Measurements from ENCODE around the gene ARHGAP26. TPM values are rescaled to one million over a fixed set of nuclear protein-coding genes. Genes with fewer than 3 reads are reported as not detected.
A peak's percentile ranks its signal among the peaks of the same experiment; 100 is the strongest.

The ARHGAP26 gene
- total RNA-seq, 6 experiments from 2014 or later = 6.7 to 14.5 (median 8.3) TPM

- no peak overlapping the region for H3K4me3 ChIP-seq
- intact Hi-C loops (cut with DNase I) = no loop called here
- 72% methylated on average over 5 of the region's 5 CpGs for WGBS (ENCODE audit: insufficient coverage, low coverage, low lambda C conversion rate, missing lambda C conversion rate)
- H3K9me3 ChIP-seq = no peaks in the 10 kb centered on the region
- no peak overlapping the region for H3K27ac ChIP-seq
- DNase-seq = no peak
- peaks cover 0 to 7% (median 0%) of the 10 kb centered on the region in 4 donors for H3K4me1 ChIP-seq
- ATAC-seq = peak in 2 of 4 donors; percentile 8 to 24
- no peaks in the 10 kb centered on the region for H3K27me3 ChIP-seq
- no peaks in the 10 kb centered on the region for H3K36me3 ChIP-seq
- TF ChIP-seq POLR2A (IDR thresholded peaks at IDR 0.05) (no peak), CTCF (IDR thresholded peaks at IDR 0.05) (no peak)
These were observed 360.6 kb downstream of the ARHGAP26 start for GRCh38 chr5:143130613-143131305.

- H3K36me3 ChIP-seq = no peaks in the 10 kb centered on the region
- no peaks in the 10 kb centered on the region for H3K27me3 ChIP-seq
- peaks cover 0 to 5% (median 0%) of the 10 kb centered on the region in 4 donors for H3K4me1 ChIP-seq
- intact Hi-C loops (cut with DNase I) = no loop called here
- H3K27ac ChIP-seq = no peak overlapping the region
- 83% methylated on average over 6 of the region's 6 CpGs for WGBS (ENCODE audit: insufficient coverage, low coverage, low lambda C conversion rate, missing lambda C conversion rate)
- no peaks in the 10 kb centered on the region for H3K9me3 ChIP-seq
- no peak for TF ChIP-seq CTCF (IDR thresholded peaks at IDR 0.05)
- TF ChIP-seq POLR2A (IDR thresholded peaks at IDR 0.05) = no peak
- ATAC-seq = no peak
- H3K4me3 ChIP-seq = no peak overlapping the region
- DNase-seq = no peak
These were observed 361.8 kb downstream of the ARHGAP26 start for GRCh38 chr5:143131972-143132371.

GRCh38 chr5:143132739-143133138 is 362.6 kb downstream of the ARHGAP26 start:
- Histone ChIP-seq H3K4me1 (peaks cover 0 to 5% (median 0%) of the 10 kb centered on the region in 4 donors), H3K27me3 (no peaks in the 10 kb centered on the region), H3K36me3 (no peaks in the 10 kb centered on the region), H3K9me3 (no peaks in the 10 kb centered on the region), H3K27ac (no peak overlapping the region), H3K4me3 (no peak overlapping the region)
- WGBS (ENCODE audit: insufficient coverage, low coverage, low lambda C conversion rate, missing lambda C conversion rate) = 100% methylated on average over 1 of the region's 1 CpG
- intact Hi-C loops (cut with DNase I) = no loop called here
- TF ChIP-seq POLR2A (IDR thresholded peaks at IDR 0.05) (no peak), CTCF (IDR thresholded peaks at IDR 0.05) (no peak)
- DNase-seq (no peak), ATAC-seq (no peak)

GRCh38 chr5:143133721-143134120 is 363.5 kb downstream of the ARHGAP26 start:
- DNase-seq (no peak), ATAC-seq (no peak)
- no peak overlapping the region for H3K27ac ChIP-seq
- WGBS (ENCODE audit: insufficient coverage, low coverage, low lambda C conversion rate, missing lambda C conversion rate) = 85% methylated on average over 10 of the region's 11 CpGs
- H3K36me3 ChIP-seq = no peaks in the 10 kb centered on the region
- peaks cover 0 to 5% (median 0%) of the 10 kb centered on the region in 4 donors for H3K4me1 ChIP-seq
- H3K4me3 ChIP-seq = no peak overlapping the region
- no peaks in the 10 kb centered on the region for H3K9me3 ChIP-seq
- intact Hi-C loops (cut with DNase I) = no loop called here
- TF ChIP-seq POLR2A (IDR thresholded peaks at IDR 0.05) (no peak), CTCF (IDR thresholded peaks at IDR 0.05) (no peak)
- H3K27me3 ChIP-seq = no peaks in the 10 kb centered on the region
